H7 (cell line): ENCODE data around the gene FAM53A. TPM values are rescaled to one million over a fixed set of nuclear protein-coding genes. Genes with fewer than 3 reads are reported as not detected.

Experiments used
- DNase-seq: peaks from one replicate; pipeline ENCODE4 v3.0.0; 2012
- H3K27me3 ChIP-seq: 2 replicates; pipeline ENCODE4 v1.6.0; 2011; ENCODE audit warnings: mild to moderate bottlenecking, low read length; ENCODE audit not compliant: control insufficient read depth, insufficient read depth
- H3K36me3 ChIP-seq: replicated peaks from 2 replicates; pipeline ENCODE4 v1.5.1; 2011; ENCODE audit warnings: low read length; ENCODE audit not compliant: control insufficient read depth, insufficient read depth
- H3K4me3 ChIP-seq: 2 replicates; pipeline ENCODE4 v1.5.1; 2011; ENCODE audit warnings: low read depth, mild to moderate bottlenecking, control low read depth, low read length, moderate library complexity; ENCODE audit not compliant: insufficient read depth
- total RNA-seq: library from RNA; depleted of rRNA; stranded (reverse); fragments of >200 nt; shearing (Covaris generic); gene quantifications from 2 replicates; pipeline ENCODE4 v1.2.3, GENCODE V29; 2014; rRNA removed

Gene FAM53A
- total RNA-seq, 1 experiment from 2014 or later: 7.4 TPM

- no peaks in the 10 kb centered on the region for H3K27me3 ChIP-seq
- peak; percentile 47 for DNase-seq
- H3K4me3 ChIP-seq: no peak overlapping the region
- H3K36me3 ChIP-seq: no peaks in the 10 kb centered on the region
These were observed 90.7 kb downstream of the FAM53A start for GRCh38 chr4:1593458-1593857.

DNA sequence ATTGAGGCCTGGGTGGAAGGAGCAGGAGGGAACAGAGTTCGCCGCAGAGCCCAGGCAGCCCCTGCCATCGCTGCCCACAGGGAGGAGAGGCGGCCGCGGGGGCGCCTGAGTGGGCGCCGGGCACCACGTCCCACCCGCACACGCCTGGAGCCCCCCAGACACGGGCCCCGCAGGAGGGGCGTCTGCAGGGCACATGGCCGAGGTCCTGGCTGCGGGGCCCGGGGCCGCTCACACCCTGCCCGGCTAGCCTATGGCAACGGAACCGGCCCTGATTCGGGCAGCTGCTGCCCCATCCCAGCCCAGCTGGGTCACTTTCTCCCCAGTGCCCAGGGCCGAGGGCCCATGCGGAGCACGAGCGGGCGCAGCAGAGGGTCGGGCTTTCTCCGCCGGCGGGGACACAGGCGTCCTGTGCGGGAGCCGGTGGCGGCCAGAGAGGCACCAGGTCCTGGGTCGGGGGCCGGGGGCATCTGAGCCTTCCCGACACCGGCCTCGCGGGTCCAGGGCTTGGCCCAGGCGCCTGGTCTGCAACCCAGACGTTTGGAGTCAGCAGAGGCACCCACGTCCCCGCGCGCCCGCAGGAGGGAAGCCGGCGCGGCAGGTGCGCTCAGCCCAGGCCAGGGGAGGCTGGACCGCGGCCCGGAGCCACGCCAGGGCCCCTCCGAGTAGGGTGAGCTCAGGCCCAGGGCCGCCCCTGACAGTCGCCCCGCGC is 91.2 kb downstream of the FAM53A start:
- Histone ChIP-seq H3K27me3 (no peaks in the 10 kb centered on the region), H3K4me3 (no peak overlapping the region), H3K36me3 (no peaks in the 10 kb centered on the region)
- DNase-seq: peak; percentile 70

DNA sequence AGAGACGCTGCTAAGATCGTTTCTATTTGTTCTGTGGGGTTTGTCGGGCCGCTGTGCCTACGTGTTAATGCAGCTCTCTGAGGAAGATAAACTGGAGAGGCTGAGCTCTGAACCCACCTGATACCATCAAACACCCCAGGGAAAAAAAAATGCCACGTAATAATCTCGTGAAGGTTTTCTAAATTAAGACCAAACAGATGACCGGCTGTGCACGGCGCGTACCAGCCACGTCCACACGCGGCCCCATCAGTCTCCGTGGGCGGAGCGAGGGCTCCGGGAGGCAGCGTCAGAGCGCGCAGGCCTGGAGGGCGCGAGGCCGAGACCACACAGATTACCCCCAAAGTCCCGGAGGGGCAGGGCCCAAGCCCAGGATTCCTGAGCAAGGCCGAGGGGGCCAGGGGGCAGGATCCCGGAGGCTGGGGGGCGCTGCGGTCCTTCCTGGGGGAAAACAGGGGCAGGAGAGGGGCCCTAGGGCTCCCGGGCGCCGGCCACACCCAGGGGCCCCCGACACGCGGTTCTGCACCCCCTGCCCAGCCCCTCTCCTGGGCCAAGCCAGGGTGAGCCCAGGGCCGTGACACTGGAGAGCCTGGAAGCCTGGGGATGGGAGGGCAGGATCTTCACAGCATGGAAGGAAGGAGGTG is 91.9 kb downstream of the FAM53A start:
- H3K4me3 ChIP-seq: no peak overlapping the region
- DNase-seq: peak; percentile 64
- H3K27me3 ChIP-seq: no peaks in the 10 kb centered on the region

GRCh38 chr4:1591107-1591506 is 93.0 kb downstream of the FAM53A start:
- Histone ChIP-seq H3K27me3 (no peaks in the 10 kb centered on the region), H3K4me3 (no peak overlapping the region), H3K36me3 (no peaks in the 10 kb centered on the region)
- DNase-seq: no peak

More for the DNA sequence above, 91.9 kb downstream of the FAM53A start:
- H3K36me3 ChIP-seq: no peaks in the 10 kb centered on the region

GRCh38 chr4:1590244-1590643 is 93.9 kb downstream of the FAM53A start:
- no peaks in the 10 kb centered on the region for H3K36me3 ChIP-seq
- DNase-seq: no peak
- no peaks in the 10 kb centered on the region for H3K27me3 ChIP-seq
- H3K4me3 ChIP-seq: no peak overlapping the region

Other genes starting within 250 kb of the FAM53A start
- gene SLBP, start 28.0 kb upstream of the FAM53A start, total RNA-seq: 75.3 and 82.2 TPM in 2 replicates
- gene TMEM129, start 37.0 kb upstream of the FAM53A start, total RNA-seq: 69.7 and 86.0 TPM in 2 replicates
- 54.0 and 69.0 TPM in 2 replicates for gene TACC3, start 37.2 kb upstream of the FAM53A start, total RNA-seq
- 37.5 and 43.6 TPM in 2 replicates for gene FGFR3, start 109.0 kb upstream of the FAM53A start, total RNA-seq
- 68.8 and 80.5 TPM in 2 replicates for gene LETM1, start 171.8 kb upstream of the FAM53A start, total RNA-seq
- 89.5 and 92.4 TPM in 2 replicates for gene NSD2, start 187.1 kb upstream of the FAM53A start, total RNA-seq